Brain (organoid and tissue), 1 donor: Measurements from ENCODE around the gene ANO4. TPM values are rescaled to one million over a fixed set of nuclear protein-coding genes. Genes with fewer than 3 reads are reported as not detected.

Experiments used
- polyA plus RNA-seq: library from polyadenylated mRNA; stranded (reverse); fragments of 350-450 nt; fragmentation: Illumina TruSeq; extraction: RNeasy Lipid Tissue Mini Kit (QIAGEN cat#74804); gene quantifications from one replicate; pipeline ENCODE4 v1.2.3, GENCODE V29; 2015; ENCODE audit warnings: low read depth, low replicate concordance; ENCODE audit not compliant: insufficient read depth

Gene ANO4
- polyA plus RNA-seq, 1 donor from 2014 or later = 9.0 TPM

Other genes starting within 250 kb of the ANO4 start
- gene GAS2L3, start 221.1 kb upstream of the ANO4 start, polyA plus RNA-seq = 9.9 TPM